Measurements from ENCODE around the gene C4B.
"Not testable (repeated sequence)": the region's sequence is repeated elsewhere in the genome, so short reads cannot be mapped to it uniquely, and the experiment has no call there.

Gene C4B

DNA sequence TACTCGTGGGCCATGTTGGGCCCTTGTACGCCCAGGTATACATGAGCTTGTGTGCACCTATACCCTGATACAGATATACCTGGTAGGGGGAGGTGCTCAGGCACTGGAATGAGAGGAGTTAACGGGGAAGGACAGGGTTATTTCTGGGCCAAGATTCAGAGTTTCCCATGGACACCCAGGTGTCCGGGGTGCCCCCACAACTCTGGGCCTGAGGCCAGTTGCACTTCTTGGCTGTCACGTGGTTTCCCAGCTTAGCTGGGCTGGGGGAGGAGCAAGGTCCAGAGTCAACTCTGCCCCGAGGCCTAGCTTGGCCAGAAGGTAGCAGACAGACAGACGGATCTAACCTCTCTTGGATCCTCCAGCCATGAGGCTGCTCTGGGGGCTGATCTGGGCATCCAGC, 32.9 kb upstream of the C4B start, which contains the start of gene C4A:
C4A (plus strand) TSS at position 314 of the 400 bp plus-strand sequence; CDS start at position 365, 51 bp downstream.
- not testable (repeated sequence) for DNase-seq (ENCODE audit: low spot score)

DNA sequence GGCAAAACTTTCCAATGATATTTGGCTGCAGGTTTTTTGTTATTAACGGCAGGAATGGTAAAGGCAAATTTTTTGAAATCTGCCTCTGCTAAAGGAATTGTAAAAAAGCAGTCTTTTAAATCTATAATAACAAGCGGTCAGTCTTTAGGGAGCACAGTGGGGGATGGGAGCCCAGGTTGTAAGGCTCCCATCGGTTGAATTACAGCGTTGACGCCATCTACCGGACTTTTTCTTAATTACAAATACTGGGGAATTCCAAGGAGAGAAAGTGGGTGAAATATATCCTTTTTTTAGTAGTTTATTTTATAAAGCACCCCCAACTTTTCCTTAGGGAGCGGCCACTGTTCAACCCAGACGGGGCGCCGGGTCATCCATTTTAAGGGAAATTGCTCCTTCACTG, 25.2 kb upstream of the C4B start:
- DNase-seq (ENCODE audit: low spot score) = not testable (repeated sequence)

GRCh38 chr6:31994421-31994820, 20.2 kb upstream of the C4B start:
- DNase-seq (ENCODE audit: low spot score) = not testable (repeated sequence)

DNA sequence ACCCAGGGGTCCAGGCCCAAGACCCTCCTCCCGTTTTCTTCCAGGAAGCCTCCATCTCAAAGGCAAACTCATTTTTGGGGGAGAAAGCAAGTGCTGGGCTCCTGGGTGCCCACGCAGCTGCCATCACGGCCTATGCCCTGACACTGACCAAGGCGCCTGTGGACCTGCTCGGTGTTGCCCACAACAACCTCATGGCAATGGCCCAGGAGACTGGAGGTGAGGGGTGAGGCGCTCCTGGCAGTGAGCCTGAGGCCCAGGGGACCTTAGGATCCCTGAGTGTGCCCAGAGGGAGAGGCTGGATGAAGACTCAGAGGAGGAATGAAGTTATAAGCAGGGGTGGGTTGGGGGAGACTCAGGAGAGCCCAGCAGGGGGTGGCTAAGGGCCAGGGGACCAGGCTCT, 18.2 kb upstream of the C4B start:
- not testable (repeated sequence) for DNase-seq (ENCODE audit: low spot score)

GRCh38 chr6:32002546-32003268, 11.9 kb upstream of the C4B start:
- not testable (repeated sequence) for DNase-seq (ENCODE audit: low spot score)

DNA sequence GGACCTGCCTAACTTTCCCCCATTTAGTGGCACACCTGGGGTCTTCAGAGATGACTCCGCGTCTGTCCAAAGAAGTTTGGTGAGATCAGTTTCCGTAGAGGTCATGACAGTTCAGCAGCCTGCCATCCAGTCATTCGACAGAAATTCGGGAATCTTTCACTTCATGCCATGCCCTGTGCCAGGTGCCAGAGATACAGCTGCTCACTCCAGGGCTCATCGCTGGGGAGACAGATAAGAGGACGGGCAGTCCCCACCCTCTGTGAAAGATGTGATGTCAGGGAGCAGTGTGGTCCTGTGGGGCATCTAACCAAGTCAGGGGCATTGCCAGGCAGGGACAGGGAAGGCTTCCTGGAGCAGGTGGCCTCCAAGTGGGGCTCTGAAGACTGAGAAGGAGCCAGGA, 11.3 kb upstream of the C4B start:
- DNase-seq (ENCODE audit: low spot score) = not testable (repeated sequence)

- not testable (repeated sequence) for DNase-seq (ENCODE audit: low spot score)
Observed at GRCh38 chr6:32004393-32004792, 10.2 kb upstream of the C4B start.

GRCh38 chr6:32004864-32005537, 9.6 kb upstream of the C4B start:
- DNase-seq (ENCODE audit: low spot score) = not testable (repeated sequence)

GRCh38 chr6:32005538-32005880, 9.1 kb upstream of the C4B start:
- not testable (repeated sequence) for DNase-seq (ENCODE audit: low spot score)

- DNase-seq (ENCODE audit: low spot score) = not testable (repeated sequence)
Observed at GRCh38 chr6:32005991-32006529, 8.5 kb upstream of the C4B start.

DNA sequence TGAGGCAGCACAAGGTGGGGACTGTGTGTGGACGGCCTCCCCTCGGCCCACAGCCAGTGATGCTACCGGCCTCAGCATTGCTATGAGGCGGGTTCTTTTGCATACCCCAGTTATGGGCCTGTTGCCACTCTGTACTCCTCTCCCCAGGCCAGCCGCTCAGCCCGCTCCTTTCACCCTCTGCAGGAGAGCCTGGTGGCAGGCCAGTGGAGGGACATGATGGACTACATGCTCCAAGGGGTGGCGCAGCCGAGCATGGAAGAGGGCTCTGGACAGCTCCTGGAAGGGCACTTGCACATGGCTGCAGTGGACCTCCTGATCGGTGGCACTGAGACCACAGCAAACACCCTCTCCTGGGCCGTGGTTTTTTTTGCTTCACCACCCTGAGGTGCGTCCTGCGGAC, 7.5 kb upstream of the C4B start:
- not testable (repeated sequence) for DNase-seq (ENCODE audit: low spot score)

- DNase-seq (ENCODE audit: low spot score) = not testable (repeated sequence)
Observed at GRCh38 chr6:32008037-32008436, 6.6 kb upstream of the C4B start.

- DNase-seq (ENCODE audit: low spot score) = not testable (repeated sequence)
Observed at GRCh38 chr6:32008616-32009015, 6.0 kb upstream of the C4B start.

GRCh38 chr6:32009537-32009936, 5.1 kb upstream of the C4B start:
- DNase-seq (ENCODE audit: low spot score) = not testable (repeated sequence)

GRCh38 chr6:32010856-32011530, 3.6 kb upstream of the C4B start:
- not testable (repeated sequence) for DNase-seq (ENCODE audit: low spot score)

DNA sequence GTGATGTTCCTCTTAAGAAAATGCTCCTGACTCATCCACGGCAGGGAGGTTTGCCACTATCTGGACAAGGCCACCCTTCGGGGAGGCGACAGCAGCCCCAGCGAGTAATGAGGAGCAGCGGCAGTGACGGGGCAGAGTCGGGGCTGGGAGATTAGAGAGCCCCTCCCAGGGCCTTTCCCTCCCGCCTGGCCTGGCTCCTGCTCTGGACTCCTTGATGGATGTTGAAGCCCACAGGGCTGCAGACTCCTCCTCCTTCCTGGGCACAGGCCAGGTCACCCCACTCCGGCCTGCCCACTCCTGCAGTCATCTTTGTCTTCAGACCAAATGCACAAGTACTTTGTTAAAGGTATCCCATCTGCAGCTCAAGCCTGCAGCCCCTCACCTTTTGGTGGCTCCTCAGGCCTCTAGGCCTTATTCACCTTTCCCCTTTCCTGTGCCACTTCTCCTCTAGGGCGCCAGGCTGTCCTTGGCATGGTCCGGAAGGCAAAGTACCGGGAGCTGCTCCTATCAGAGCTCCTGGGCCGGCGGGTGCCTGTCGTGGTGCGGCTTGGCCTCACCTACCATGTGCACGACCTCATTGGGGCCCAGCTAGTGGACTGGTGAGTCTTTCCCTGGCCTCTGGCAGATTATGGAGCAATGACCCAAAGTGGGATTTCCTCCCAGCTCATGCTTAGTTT, 1.5 kb upstream of the C4B start:
- not testable (repeated sequence) for DNase-seq (ENCODE audit: low spot score)

GRCh38 chr6:32013738-32014137, 857 bp upstream of the C4B start:
- not testable (repeated sequence) for DNase-seq (ENCODE audit: low spot score)

DNA sequence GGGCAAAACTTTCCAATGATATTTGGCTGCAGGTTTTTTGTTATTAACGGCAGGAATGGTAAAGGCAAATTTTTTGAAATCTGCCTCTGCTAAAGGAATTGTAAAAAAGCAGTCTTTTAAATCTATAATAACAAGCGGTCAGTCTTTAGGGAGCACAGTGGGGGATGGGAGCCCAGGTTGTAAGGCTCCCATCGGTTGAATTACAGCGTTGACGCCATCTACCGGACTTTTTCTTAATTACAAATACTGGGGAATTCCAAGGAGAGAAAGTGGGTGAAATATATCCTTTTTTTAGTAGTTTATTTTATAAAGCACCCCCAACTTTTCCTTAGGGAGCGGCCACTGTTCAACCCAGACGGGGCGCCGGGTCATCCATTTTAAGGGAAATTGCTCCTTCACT, 7.5 kb downstream of the C4B start:
- not testable (repeated sequence) for DNase-seq (ENCODE audit: low spot score)

GRCh38 chr6:32028631-32029030, 14.0 kb downstream of the C4B start:
- not testable (repeated sequence) for DNase-seq (ENCODE audit: low spot score)

DNA sequence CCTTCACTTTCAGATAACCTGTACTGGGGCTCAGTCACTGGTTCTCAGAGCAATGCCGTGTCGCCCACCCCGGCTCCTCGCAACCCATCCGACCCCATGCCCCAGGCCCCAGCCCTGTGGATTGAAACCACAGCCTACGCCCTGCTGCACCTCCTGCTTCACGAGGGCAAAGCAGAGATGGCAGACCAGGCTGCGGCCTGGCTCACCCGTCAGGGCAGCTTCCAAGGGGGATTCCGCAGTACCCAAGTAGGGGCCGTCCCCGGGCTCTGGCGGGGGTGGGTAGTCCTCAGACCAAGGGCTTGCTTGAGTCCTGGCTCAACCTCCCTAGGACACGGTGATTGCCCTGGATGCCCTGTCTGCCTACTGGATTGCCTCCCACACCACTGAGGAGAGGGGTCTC, 15.0 kb downstream of the C4B start:
- DNase-seq (ENCODE audit: low spot score) = not testable (repeated sequence)

DNA sequence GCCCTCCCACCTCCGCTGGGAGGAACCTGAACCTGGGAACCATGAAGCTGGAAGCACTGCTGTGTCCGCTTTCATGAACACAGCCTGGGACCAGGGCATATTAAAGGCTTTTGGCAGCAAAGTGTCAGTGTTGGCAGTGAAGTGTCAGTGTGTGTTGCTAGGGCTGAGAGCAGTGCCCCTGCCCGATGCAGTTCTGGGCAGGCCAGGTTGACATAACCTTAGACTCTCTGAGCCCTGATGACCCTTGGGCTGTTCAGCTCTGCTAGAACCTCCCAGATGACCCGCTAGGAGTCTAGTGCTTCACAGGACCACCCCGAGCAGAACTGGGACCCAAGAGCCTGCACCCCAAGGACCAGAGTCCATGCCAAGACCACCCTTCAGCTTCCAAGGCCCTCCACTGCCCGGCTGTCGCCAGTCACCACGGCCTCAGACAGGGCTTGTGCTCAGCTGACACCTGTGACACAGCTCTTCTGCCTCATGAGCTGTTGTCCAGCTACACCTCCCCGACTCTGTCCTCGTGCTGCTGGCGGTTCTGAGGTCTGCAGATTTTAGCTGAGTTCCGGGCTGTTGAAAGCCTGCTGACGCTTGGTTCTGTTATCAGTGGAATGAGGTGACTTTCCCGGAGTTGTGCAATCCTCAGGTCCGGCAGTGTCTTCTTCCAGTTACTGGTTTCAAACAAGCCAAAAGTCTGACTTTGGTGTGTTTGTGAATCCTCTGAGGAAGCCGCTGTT, 20.9 kb downstream of the C4B start:
- not testable (repeated sequence) for DNase-seq (ENCODE audit: low spot score)
